Testis (tissue), 2 donors: ENCODE data around the gene CSMD2.

ENCODE experiments used
- CTCF ChIP-seq, 3 experiments: fragments of 450-650 bp in 2 of 3; fragments of 200-600 bp in 1 of 3; sonication (generic) in 1 of 3; IDR thresholded peaks; one replicate each; pipeline ENCODE4 v1.5.1; 2016 to 2019; ENCODE audit warnings: antibody characterized with exemption in 3 of 3, mild to moderate bottlenecking in 2 of 3, moderate library complexity in 1 of 3
- POLR2A ChIP-seq: fragments of 450-650 bp; IDR thresholded peaks from one replicate; pipeline ENCODE4 v1.6.1; 2017; ENCODE audit warnings: antibody characterized with exemption, mild to moderate bottlenecking, moderate library complexity

- TF ChIP-seq CTCF (IDR thresholded peaks at IDR 0.05) (no peak), POLR2A (no peak)
These were observed 316.7 kb downstream of the CSMD2 start for GRCh38 chr1:33848205-33848937.
